K562 (cell line): ENCODE measurements around the gene CCKAR. TPM values are rescaled to one million over a fixed set of nuclear protein-coding genes. Genes with fewer than 3 reads are reported as not detected.

Source experiments
- ATAC-seq: fragments of 200-7000 bp; cut with Tn5 transposase; 3 replicates; pipeline ENCODE4 v1.9.1; 2020; ENCODE audit warnings: moderate library complexity
- BruUV-seq: library from RNA; stranded (reverse); fragments of 400-500 nt; replicated peaks from 2 replicates; lab custom pipeline; 2021; lab: Mats Ljungman, UMichigan
- CTCF ChIA-PET: fragments of 300-600 bp; formaldehyde crosslinking; extraction: SDS; loops from one replicate; lab custom pipeline; 2021; ENCODE audit warnings: low intra/inter-chr PET ratio; lab: Yijun Ruan, JAX
- POLR2A ChIA-PET: fragments of 300-600, 350-650 bp; sonication (Branson Sonifier 250); formaldehyde crosslinking; extraction: SDS; loops from one replicate; lab custom pipeline; 2021; ENCODE audit warnings: antibody characterized with exemption, inconsistent platforms; lab: Yijun Ruan, JAX
- DNase-seq, 4 experiments: peaks; one replicate each; pipeline versions ENCODE4 v3.0.0 to v3.0.0-alpha.2; 2011 to 2018; ENCODE audit warnings: low spot score in 3 of 4, mixed read lengths in 3 of 4; ENCODE audit errors: extremely low read depth in 1 of 4
- FAIRE-seq: peaks from 2 replicates; lab custom pipeline; 2011; peaks lifted over from hg19 to GRCh38; lab: Jason Lieb, UNC
- H2AFZ ChIP-seq: 2 replicates; pipeline ENCODE4 v1.6.0; 2011; ENCODE audit warnings: low read depth, low read length, control low read depth, inconsistent platforms
- H3K27ac ChIP-seq: fragments of 200-600 bp; 3 replicates; pipeline ENCODE4 v1.8.0; 2011; ENCODE audit warnings: low read depth, mild to moderate bottlenecking, control low read depth, inconsistent platforms, low read length, moderate library complexity, mixed read lengths; ENCODE audit errors: extremely low read depth
- H3K27me3 ChIP-seq, 2 experiments: fragments of 300-600 bp in 1 of 2; 2 replicates in 1 of 2; 3 replicates in 1 of 2; pipeline versions ENCODE4 v1.6.0 to v1.8.0; 2011; ENCODE audit warnings: inconsistent platforms in 2 of 2, low read length in 2 of 2, mild to moderate bottlenecking in 1 of 2, mixed read lengths in 1 of 2, moderate library complexity in 1 of 2; ENCODE audit not compliant: control insufficient read depth in 2 of 2, insufficient read depth in 2 of 2
- H3K36me3 ChIP-seq: fragments of 300-600 bp; 3 replicates; pipeline ENCODE4 v1.8.0; 2011; ENCODE audit warnings: mild to moderate bottlenecking, low read length, inconsistent platforms; ENCODE audit not compliant: control insufficient read depth, insufficient read depth
- H3K4me1 ChIP-seq, 2 experiments: fragments of 200-600 bp in 1 of 2; replicated peaks in 1 of 2; 2 replicates in 1 of 2; 3 replicates in 1 of 2; pipeline versions ENCODE4 v1.5.1 to v1.8.0; 2011; ENCODE audit warnings: inconsistent platforms in 2 of 2, low read length in 2 of 2, mild to moderate bottlenecking in 1 of 2, mixed read lengths in 1 of 2, moderate library complexity in 1 of 2; ENCODE audit not compliant: control insufficient read depth in 2 of 2, insufficient read depth in 2 of 2
- H3K4me2 ChIP-seq: 2 replicates; pipeline ENCODE4 v1.6.1; 2011; ENCODE audit warnings: low read length, control low read depth, inconsistent platforms, mixed read lengths; ENCODE audit not compliant: insufficient read depth
- H3K4me3 ChIP-seq: fragments of 200-600 bp; sonication (generic), shearing (Covaris generic); 2 replicates; pipeline ENCODE4 v1.5.1; 2016; ENCODE audit warnings: control low read depth, inconsistent platforms
- H3K79me2 ChIP-seq: fragments of 200-600 bp; 3 replicates; pipeline ENCODE4 v1.8.0; 2011; ENCODE audit warnings: low read length, inconsistent platforms; ENCODE audit not compliant: control insufficient read depth, insufficient read depth
- H3K9ac ChIP-seq, 2 experiments: 2 replicates each; pipeline versions ENCODE4 v1.6.0 to v1.6.1; 2011; ENCODE audit warnings: low read depth in 2 of 2, low read length in 2 of 2, control low read depth in 1 of 2, inconsistent platforms in 1 of 2, mild to moderate bottlenecking in 1 of 2, mixed read lengths in 1 of 2; ENCODE audit not compliant: insufficient read depth in 1 of 2
- H3K9me1 ChIP-seq: one replicate; pipeline ENCODE4 v1.6.0; 2011; ENCODE audit warnings: inconsistent platforms, mild to moderate bottlenecking, low read length, moderate library complexity; ENCODE audit not compliant: control insufficient read depth, insufficient read depth
- H3K9me3 ChIP-seq: replicated peaks from 2 replicates; pipeline ENCODE4 v1.5.1; 2011; ENCODE audit warnings: low read depth, low read length, inconsistent platforms; ENCODE audit not compliant: control insufficient read depth, insufficient read depth
- H4K20me1 ChIP-seq: replicated peaks from 2 replicates; pipeline ENCODE4 v1.6.1; 2011; ENCODE audit warnings: low read length, inconsistent platforms, mixed read lengths; ENCODE audit not compliant: control insufficient read depth, insufficient read depth
- BCL6 ChIP-seq: fragments of 250-450 bp; sonication (Bioruptor Pico); IDR thresholded peaks from 2 replicates; pipeline ENCODE4 v1.4.0; 2020
- CSDE1 ChIP-seq, 2 experiments: fragments of 450-650 bp; IDR thresholded peaks; 2 replicates each; pipeline ENCODE4 v1.6.1; 2016; ENCODE audit warnings: mild to moderate bottlenecking in 1 of 2
- DDX20 ChIP-seq: fragments of 450-650 bp; IDR thresholded peaks from 2 replicates; pipeline ENCODE4 v1.6.1; 2016; ENCODE audit warnings: missing genetic modification characterization, low read depth, mild to moderate bottlenecking, missing compliant biosample characterization, moderate library complexity
- HNRNPK ChIP-seq: fragments of 200-400 bp; formaldehyde crosslinking; IDR thresholded peaks from one replicate; pipeline ENCODE4 v1.6.1; 2018; ENCODE audit warnings: mild to moderate bottlenecking, low read depth, low read length; ENCODE audit not compliant: poor library complexity, severe bottlenecking
- KLF13 ChIP-seq: fragments of 450-650 bp; IDR thresholded peaks from 2 replicates; pipeline ENCODE4 v1.6.1; 2016; ENCODE audit warnings: missing genetic modification characterization, low read depth, mild to moderate bottlenecking, missing compliant biosample characterization, moderate library complexity, borderline replicate concordance
- MXI1 ChIP-seq: IDR thresholded peaks from 2 replicates; pipeline ENCODE4 v1.6.1; 2011; ENCODE audit warnings: low read depth, mild to moderate bottlenecking, improper control_type of control experiment, low read length
- PHF20 ChIP-seq: fragments of 450-650 bp; IDR thresholded peaks from 2 replicates; pipeline ENCODE4 v1.6.1; 2018; ENCODE audit not compliant: partially characterized antibody
- RAD21 ChIP-seq, 2 experiments: fragments of 250-450 bp in 1 of 2; fragments of 450-650 bp in 1 of 2; sonication (Bioruptor Pico) in 1 of 2; formaldehyde crosslinking in 1 of 2; IDR thresholded peaks in 1 of 2; conservative IDR thresholded peaks in 1 of 2; 2 replicates each; pipeline versions ENCODE4 v1.4.0 to v1.8.0; 2020 to 2022; ENCODE audit warnings: mild to moderate bottlenecking in 2 of 2, moderate library complexity in 1 of 2
- ZNF436 ChIP-seq: fragments of 250-450, 450-650 bp; sonication (Bioruptor Pico); formaldehyde crosslinking; IDR thresholded peaks from 2 replicates; pipeline ENCODE4 v1.7.0; 2020; ENCODE audit warnings: mild to moderate bottlenecking
- ZNF518B ChIP-seq: fragments of 250-450 bp; sonication (Bioruptor Pico); IDR thresholded peaks from 2 replicates; pipeline ENCODE4 v1.5.0; 2021; ENCODE audit warnings: mild to moderate bottlenecking, moderate library complexity
- ZNF668 ChIP-seq: fragments of 250-450 bp; sonication (Bioruptor Pico); IDR thresholded peaks from 2 replicates; pipeline ENCODE4 v1.8.0; 2022; ENCODE audit warnings: mild to moderate bottlenecking, inconsistent platforms
- ZNF696 ChIP-seq: fragments of 250-450 bp; sonication (Bioruptor Pico); conservative IDR thresholded peaks from 2 replicates; pipeline ENCODE4 v1.4.0; 2020; ENCODE audit warnings: mild to moderate bottlenecking, moderate library complexity
- WGBS: fragments of 100-300 bp; shearing (Covaris generic); methylation state at CpG from one replicate; pipeline ENCODE4 v1.1.6; 2016; ENCODE audit warnings: low coverage, mixed read lengths; ENCODE audit not compliant: insufficient coverage; ENCODE audit errors: missing lambda C conversion rate; 5-methylcytosine and 5-hydroxymethylcytosine counted together
- in situ Hi-C: fragments of 300-500 bp; cut with MboI; formaldehyde crosslinking; loops from 4 replicates; pipeline ENCODE4 v1.15.0; 2018; ENCODE audit warnings: inconsistent platforms, mixed read lengths
- intact Hi-C: fragments of 100-400 bp; cut with micrococcal nuclease; formaldehyde crosslinking; loops from 2 replicates; pipeline ENCODE4 v1.14.2; 2022
- polyA plus RNA-seq, 8 experiments: library from polyadenylated mRNA; depleted of rRNA in 4 of 8; stranded (reverse) in 5 of 8; unstranded in 3 of 8; fragments of >200 nt; fragmentation: Nextera tagmentation in 2 of 8; fragmentation: Illumina TruSeq in 1 of 8; extraction: Ambion mirVana in 2 of 8; extraction: Trizol in 1 of 8; gene quantifications; 2 replicates each; pipeline versions ENCODE4 v1.2.1 to v1.2.3, GENCODE V29; 2011 to 2014; ENCODE audit warnings: inconsistent platforms in 1 of 8, missing spikeins in 1 of 8
- total RNA-seq, 7 experiments: library from RNA; depleted of rRNA in 6 of 7; stranded (reverse); fragments of >200 nt in 6 of 7; fragmentation: Illumina TruSeq in 2 of 7; extraction: Trizol in 2 of 7; gene quantifications; 2 replicates each; pipeline versions ENCODE4 v1.2.1 to v1.2.3, GENCODE V29; 2011 to 2021; ENCODE audit warnings: low replicate concordance in 1 of 7
- TF ChIP-seq, protein P1 (sequence below): sonication (generic); formaldehyde crosslinking; IDR thresholded peaks from 2 replicates; pipeline ENCODE4 v1.8.1; 2023; ENCODE audit warnings: missing genetic modification reagents, mild to moderate bottlenecking, borderline replicate concordance
- TF ChIP-seq, protein P2 (sequence below): sonication (generic); formaldehyde crosslinking; IDR thresholded peaks from 2 replicates; pipeline ENCODE4 v1.8.1; 2023; ENCODE audit warnings: mild to moderate bottlenecking, missing genetic modification reagents

The CCKAR gene
- total and polyA plus RNA-seq, 9 of the 15 experiments (the other 6 are each of a cell fraction or from before 2014, with no cell fraction given) = not detected

- WGBS = 3% methylated on average over 5 of the region's 5 CpGs
- Histone ChIP-seq H3K9me1 (no peaks in the 10 kb centered on the region), H2AFZ (no peak overlapping the region), H3K4me3 (no peak overlapping the region), H3K27ac (no peak overlapping the region), H3K9ac (no peak overlapping the region), H4K20me1 (no peaks in the 10 kb centered on the region), H3K79me2 (no peaks in the 10 kb centered on the region), H3K4me2 (no peak overlapping the region), H3K9me3 (no peaks in the 10 kb centered on the region; the same call in 1 of the 2 replicates), H3K27me3 (peaks cover 3 to 21% of the 10 kb centered on the region in 2 experiments; a peak in 4 of 5 replicates), H3K36me3 (no peaks in the 10 kb centered on the region), H3K4me1 (no peaks in the 10 kb centered on the region; a peak in 1 of 5 replicates)
- DNase-seq = no peak
- ChIA-PET CTCF (no interaction called here), POLR2A (no interaction called here)
- no TSS peak for BruUV-seq
- intact Hi-C loops = no loop called here
- ATAC-seq = no peak
- no peak for FAIRE-seq
- in situ Hi-C loops = no loop called here
- no peak for TF ChIP-seq RAD21 (CRISPR knock-in tag; conservative IDR thresholded peaks at IDR 0.05 in 1 of 2, IDR thresholded peaks at IDR 0.05 in 1 of 2)
- no peak for TF ChIP-seq CSDE1 (IDR thresholded peaks at IDR 0.05)
- TF ChIP-seq ZNF668 = no peak
- TF ChIP-seq KLF13 (tag) = no peak
- TF ChIP-seq, protein P1, sequence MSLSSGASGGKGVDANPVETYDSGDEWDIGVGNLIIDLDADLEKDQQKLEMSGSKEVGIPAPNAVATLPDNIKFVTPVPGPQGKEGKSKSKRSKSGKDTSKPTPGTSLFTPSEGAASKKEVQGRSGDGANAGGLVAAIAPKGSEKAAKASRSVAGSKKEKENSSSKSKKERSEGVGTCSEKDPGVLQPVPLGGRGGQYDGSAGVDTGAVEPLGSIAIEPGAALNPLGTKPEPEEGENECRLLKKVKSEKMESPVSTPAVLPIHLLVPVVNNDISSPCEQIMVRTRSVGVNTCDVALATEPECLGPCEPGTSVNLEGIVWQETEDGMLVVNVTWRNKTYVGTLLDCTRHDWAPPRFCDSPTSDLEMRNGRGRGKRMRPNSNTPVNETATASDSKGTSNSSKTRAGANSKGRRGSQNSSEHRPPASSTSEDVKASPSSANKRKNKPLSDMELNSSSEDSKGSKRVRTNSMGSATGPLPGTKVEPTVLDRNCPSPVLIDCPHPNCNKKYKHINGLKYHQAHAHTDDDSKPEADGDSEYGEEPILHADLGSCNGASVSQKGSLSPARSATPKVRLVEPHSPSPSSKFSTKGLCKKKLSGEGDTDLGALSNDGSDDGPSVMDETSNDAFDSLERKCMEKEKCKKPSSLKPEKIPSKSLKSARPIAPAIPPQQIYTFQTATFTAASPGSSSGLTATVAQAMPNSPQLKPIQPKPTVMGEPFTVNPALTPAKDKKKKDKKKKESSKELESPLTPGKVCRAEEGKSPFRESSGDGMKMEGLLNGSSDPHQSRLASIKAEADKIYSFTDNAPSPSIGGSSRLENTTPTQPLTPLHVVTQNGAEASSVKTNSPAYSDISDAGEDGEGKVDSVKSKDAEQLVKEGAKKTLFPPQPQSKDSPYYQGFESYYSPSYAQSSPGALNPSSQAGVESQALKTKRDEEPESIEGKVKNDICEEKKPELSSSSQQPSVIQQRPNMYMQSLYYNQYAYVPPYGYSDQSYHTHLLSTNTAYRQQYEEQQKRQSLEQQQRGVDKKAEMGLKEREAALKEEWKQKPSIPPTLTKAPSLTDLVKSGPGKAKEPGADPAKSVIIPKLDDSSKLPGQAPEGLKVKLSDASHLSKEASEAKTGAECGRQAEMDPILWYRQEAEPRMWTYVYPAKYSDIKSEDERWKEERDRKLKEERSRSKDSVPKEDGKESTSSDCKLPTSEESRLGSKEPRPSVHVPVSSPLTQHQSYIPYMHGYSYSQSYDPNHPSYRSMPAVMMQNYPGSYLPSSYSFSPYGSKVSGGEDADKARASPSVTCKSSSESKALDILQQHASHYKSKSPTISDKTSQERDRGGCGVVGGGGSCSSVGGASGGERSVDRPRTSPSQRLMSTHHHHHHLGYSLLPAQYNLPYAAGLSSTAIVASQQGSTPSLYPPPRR (CRISPR knock-in tag) = no peak
- no peak for TF ChIP-seq HNRNPK
- TF ChIP-seq MXI1 = no peak
- no peak for TF ChIP-seq DDX20 (tag)
- no peak for TF ChIP-seq BCL6
- TF ChIP-seq PHF20 = no peak
- no peak for TF ChIP-seq ZNF518B (CRISPR knock-in tag)
- TF ChIP-seq, protein P2, sequence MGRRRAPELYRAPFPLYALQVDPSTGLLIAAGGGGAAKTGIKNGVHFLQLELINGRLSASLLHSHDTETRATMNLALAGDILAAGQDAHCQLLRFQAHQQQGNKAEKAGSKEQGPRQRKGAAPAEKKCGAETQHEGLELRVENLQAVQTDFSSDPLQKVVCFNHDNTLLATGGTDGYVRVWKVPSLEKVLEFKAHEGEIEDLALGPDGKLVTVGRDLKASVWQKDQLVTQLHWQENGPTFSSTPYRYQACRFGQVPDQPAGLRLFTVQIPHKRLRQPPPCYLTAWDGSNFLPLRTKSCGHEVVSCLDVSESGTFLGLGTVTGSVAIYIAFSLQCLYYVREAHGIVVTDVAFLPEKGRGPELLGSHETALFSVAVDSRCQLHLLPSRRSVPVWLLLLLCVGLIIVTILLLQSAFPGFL (CRISPR knock-in tag) = no peak
- TF ChIP-seq ZNF436 (CRISPR knock-in tag) = no peak
- no peak for TF ChIP-seq ZNF696
Observed at GRCh38 chr4:26503427-26503826, 13.1 kb upstream of the CCKAR start.
